Kidney (tissue), 14 donors: Measurements from ENCODE around the gene RNF208. TPM values are rescaled to one million over a fixed set of nuclear protein-coding genes. Genes with fewer than 3 reads are reported as not detected.
A peak's percentile ranks its signal among the peaks of the same experiment; 100 is the strongest.

ENCODE experiments used
- DNase-seq, 5 donors: peaks; one replicate each; pipeline ENCODE4 v3.0.0-alpha.2; 2013 to 2020
- FAIRE-seq: peaks from 2 replicates; lab custom pipeline; 2012; peaks lifted over from hg19 to GRCh38; lab: Jason Lieb, UNC
- H3K27ac ChIP-seq, 2 donors: one replicate each; pipeline ENCODE4 v1.7.0; 2013; ENCODE audit warnings: low read depth in 2 of 2, low read length in 2 of 2, inconsistent platforms in 1 of 2
- H3K27me3 ChIP-seq: one replicate; pipeline ENCODE4 v1.7.1; 2013; ENCODE audit warnings: low read length, inconsistent platforms; ENCODE audit not compliant: control insufficient read depth, insufficient read depth
- H3K36me3 ChIP-seq, 3 donors: one replicate each; pipeline versions ENCODE4 v1.7.0 to v1.7.1; 2013; ENCODE audit warnings: low read length in 3 of 3, control low read depth in 1 of 3, inconsistent platforms in 1 of 3; ENCODE audit not compliant: insufficient read depth in 3 of 3, control insufficient read depth in 2 of 3
- H3K4me1 ChIP-seq, 3 donors: one replicate each; pipeline versions ENCODE4 v1.7.0 to v1.7.1; 2013; ENCODE audit warnings: low read length in 3 of 3, inconsistent platforms in 1 of 3, low read depth in 1 of 3; ENCODE audit not compliant: control insufficient read depth in 2 of 3, insufficient read depth in 2 of 3
- H3K4me3 ChIP-seq, 3 donors: one replicate each; pipeline versions ENCODE4 v1.7.0 to v1.8.1; 2013; ENCODE audit warnings: low read length in 3 of 3, control low read depth in 1 of 3, inconsistent platforms in 1 of 3
- H3K9ac ChIP-seq, 3 donors: one replicate each; pipeline versions ENCODE4 v1.7.0 to v1.7.1; 2013; ENCODE audit warnings: low read length in 3 of 3, control low read depth in 1 of 3, inconsistent platforms in 1 of 3
- H3K9me3 ChIP-seq, 3 donors: one replicate each; pipeline versions ENCODE4 v1.7.0 to v1.7.1; 2013; ENCODE audit warnings: low read length in 3 of 3, control low read depth in 1 of 3, inconsistent platforms in 1 of 3; ENCODE audit not compliant: control insufficient read depth in 2 of 3, insufficient read depth in 1 of 3
- CTCF ChIP-seq: IDR thresholded peaks from 3 replicates; pipeline ENCODE4 v1.5.1; 2012; ENCODE audit warnings: mild to moderate bottlenecking, moderate library complexity, borderline replicate concordance; ENCODE audit not compliant: insufficient read depth; ENCODE audit errors: extremely low read depth
- intact Hi-C: fragments of 100-400 bp; cut with DNase I; formaldehyde crosslinking; loops from one replicate; pipeline ENCODE4 v1.11.1; 2022
- polyA plus RNA-seq: library from polyadenylated mRNA; stranded (reverse); fragments of 350-450 nt; fragmentation: Illumina TruSeq; extraction: RNeasy Lipid Tissue Mini Kit (QIAGEN cat#74804); gene quantifications from one replicate; pipeline ENCODE4 v1.2.3, GENCODE V29; 2014; ENCODE audit warnings: low read depth, low replicate concordance; ENCODE audit not compliant: insufficient read depth
- total RNA-seq: library from RNA; stranded (reverse); fragmentation: NEBNext Ultra II Directional; extraction: Animal tissue kit (Norgen Biotek cat#: 25700); gene quantifications from one replicate; pipeline ENCODE4 v1.2.1, GENCODE V29; 2021
- donor health status: control.
- donor health status: control.
- donor health status: control.
- donor health status: control.
- donor health status: control.
- donor health status: DM: yes; HTN: yes; CAD: no.
- donor health status: Normal renal cell carcinoma (clear cell type).

The RNF208 gene
- total and polyA plus RNA-seq, 2 donors from 2014 or later: 7.0 to 22.8 TPM

GRCh38 chr9:137242269-137243203 lies 20.5 kb upstream of the RNF208 start:
- Histone ChIP-seq H3K4me1 (peaks cover 0 to 16% (median 11%) of the 10 kb centered on the region in 3 donors), H3K27ac (peak overlapping the region; percentile 78 to 83), H3K9me3 (no peaks in the 10 kb centered on the region), H3K9ac (peak overlapping the region in 2 of 3 donors; percentile 71 to 77), H3K27me3 (no peaks in the 10 kb centered on the region), H3K36me3 (peaks cover 2 to 13% (median 6%) of the 10 kb centered on the region in 3 donors), H3K4me3 (peak overlapping the region; percentile 32 to 76 (median 70))
- intact Hi-C loops: no loop called here
- FAIRE-seq: no peak
- no peak for DNase-seq
- TF ChIP-seq CTCF: no peak

- intact Hi-C loops: no loop called here
- Histone ChIP-seq H3K27me3 (no peaks in the 10 kb centered on the region), H3K4me3 (peak overlapping the region; percentile 48 to 76 (median 70)), H3K9ac (peak overlapping the region; percentile 22 to 77 (median 71)), H3K9me3 (no peaks in the 10 kb centered on the region), H3K4me1 (peaks cover 0 to 19% (median 11%) of the 10 kb centered on the region in 3 donors), H3K27ac (peak overlapping the region; percentile 83 to 90), H3K36me3 (peaks cover 2 to 13% (median 6%) of the 10 kb centered on the region in 3 donors)
- peak in 1 of 5 donors; percentile 90 for DNase-seq
- no peak for TF ChIP-seq CTCF
- FAIRE-seq: no peak
These were observed 19.6 kb upstream of the RNF208 start for GRCh38 chr9:137241490-137242268.

GRCh38 chr9:137240841-137241489 lies 18.9 kb upstream of the RNF208 start, which contains the start of gene TUBB4B:
Gene TUBB4B, plus strand, starts transcription at chr9:137241287. Its CDS starts 74 bp downstream, at chr9:137241361.
- no peak for TF ChIP-seq CTCF
- Histone ChIP-seq H3K4me3 (peak within 1 kb of the TSS; percentile 48 to 76 (median 70)), H3K27ac (peak within 1 kb of the TSS; percentile 91 to 98), H3K9me3 (no peaks in the 10 kb centered on the region), H3K27me3 (no peaks in the 10 kb centered on the region), H3K4me1 (peaks cover 0 to 23% (median 11%) of the 10 kb centered on the region in 3 donors), H3K9ac (peak within 1 kb of the TSS; percentile 22 to 77 (median 73)), H3K36me3 (peaks cover 2 to 13% (median 6%) of the 10 kb centered on the region in 3 donors)
- DNase-seq: peak; percentile 99 to 100 (median 100)
- intact Hi-C loops: no loop called here
- peak; percentile 99 for FAIRE-seq
